ENCODE results near the gene BNIPL. TPM values are rescaled to one million over a fixed set of nuclear protein-coding genes. Genes with fewer than 3 reads are reported as not detected.

Gene BNIPL
- total RNA-seq, 2 experiments from 2014 or later: 0.90 to 1.5 TPM

DNA sequence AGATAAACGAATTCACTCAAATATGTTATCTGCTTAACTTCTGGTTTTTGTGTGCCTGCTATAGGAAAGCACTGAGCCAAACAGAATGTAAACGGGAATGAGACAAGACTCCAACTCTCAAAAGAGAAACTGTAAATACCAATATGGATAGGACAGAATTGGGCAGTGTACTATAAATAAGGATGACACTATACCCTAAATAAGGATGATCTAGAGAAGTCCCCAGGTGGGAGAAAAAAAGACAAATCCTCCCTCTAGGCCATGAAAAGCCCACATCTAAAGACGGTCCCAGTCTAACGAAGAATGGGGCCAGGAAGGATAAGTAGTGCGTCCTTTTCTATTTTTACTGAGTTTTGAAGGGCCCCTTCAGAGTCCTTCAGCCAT, 32.7 kb downstream of the BNIPL start:
- CTCF ChIA-PET: no interaction called here
- POLR2A ChIA-PET: no interaction called here

DNA sequence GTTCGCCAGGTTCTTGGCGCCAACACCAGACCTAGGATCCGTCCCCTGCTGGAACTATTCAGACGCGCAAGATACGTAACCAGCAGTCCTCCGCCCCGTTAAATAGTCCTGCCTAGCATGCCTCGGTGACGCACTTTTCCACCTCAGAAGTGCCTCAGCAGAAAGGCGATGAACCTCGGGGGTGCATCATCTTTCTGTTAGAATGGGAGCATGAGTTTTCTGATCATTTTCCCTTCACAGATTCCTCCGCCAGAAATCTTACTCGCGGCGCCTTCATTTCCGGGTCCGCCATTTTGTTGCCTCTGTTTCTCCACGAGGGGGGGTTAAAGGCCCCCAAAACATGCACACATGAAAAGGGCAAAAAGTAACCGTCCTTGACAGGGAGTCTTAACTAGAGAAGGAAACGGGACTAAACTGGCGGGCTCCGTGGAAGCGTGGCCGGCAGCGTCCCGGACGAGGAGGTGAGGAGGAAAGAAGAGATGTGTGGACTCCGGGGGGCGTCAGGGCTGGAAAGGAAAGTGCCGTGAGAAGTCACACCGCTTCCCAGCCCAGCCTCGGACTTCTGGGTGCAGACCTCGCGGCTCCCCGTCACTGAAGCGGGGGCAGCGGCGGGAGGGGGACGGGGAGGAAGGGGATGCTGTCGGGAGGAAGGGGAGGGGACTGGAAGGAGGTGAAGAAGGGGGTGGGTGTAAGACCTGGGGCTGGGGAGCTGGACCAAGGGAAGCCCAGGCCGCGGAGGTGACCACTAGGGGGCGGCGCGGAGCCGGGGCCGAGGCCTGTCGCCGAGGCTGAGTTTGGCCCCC, 34.3 kb downstream of the BNIPL start, which contains the start of gene GABPB2:
TSS of gene GABPB2 (plus strand) at position 288 of the 803 bp plus-strand sequence. CDS start 17,429 bp downstream, outside the sequence.
- CTCF ChIA-PET: interaction anchor here (0.6 to 3.4 kb wide), 11 partner anchors 9 to 211 kb away, joined by 3 to 16 read pairs (median 4); partner anchors contain the start of genes C1orf56, CDC42SE1, MLLT11 and TNFAIP8L2
- POLR2A ChIA-PET: interaction anchor here (0.6 to 2.2 kb wide), 5 partner anchors 11 to 210 kb away, joined by 3 to 27 read pairs (median 7); partner anchors contain the start of genes CDC42SE1, MLLT11, PSMD4 and TNFAIP8L2

- ChIA-PET POLR2A (no interaction called here), CTCF (interaction anchor here (0.5 to 3.4 kb wide), 8 partner anchors 12 to 203 kb away, joined by 3 to 13 read pairs (median 4); partner anchors contain the start of genes C1orf56 and TNFAIP8L2)
Measured at GRCh38 chr1:151072224-151072623, 35.8 kb downstream of the BNIPL start.

DNA sequence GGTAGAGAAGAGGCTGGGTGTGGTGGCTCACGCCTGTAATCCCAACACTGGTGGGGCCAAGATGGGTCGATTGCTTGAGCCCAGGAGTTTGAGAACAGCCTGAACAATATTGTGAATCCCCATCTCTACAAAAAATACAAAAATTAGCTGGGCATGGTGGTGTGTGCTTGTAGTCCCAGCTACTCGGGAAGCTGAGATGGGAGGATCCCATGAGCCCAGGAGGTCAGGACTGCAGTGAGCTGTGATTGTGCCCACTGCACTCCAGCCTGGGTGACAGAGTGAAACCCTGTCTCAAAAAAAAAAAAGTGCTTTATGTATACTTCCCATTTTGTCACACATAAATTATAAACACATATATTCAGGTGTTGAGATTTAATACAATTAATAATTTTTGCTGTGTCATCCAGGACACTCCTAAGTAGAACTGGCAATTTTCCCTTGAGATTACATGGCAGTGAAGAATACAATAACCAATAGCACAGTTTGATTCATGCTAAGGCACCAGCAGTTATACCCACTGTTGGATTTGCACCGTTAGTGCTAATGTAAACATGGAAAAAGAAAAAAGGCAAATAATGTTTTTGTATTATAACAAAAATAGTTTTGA, 49.7 kb downstream of the BNIPL start:
- CTCF ChIA-PET: interaction anchor here (0.6 to 1.4 kb wide), 3 partner anchors 14 to 42 kb away, joined by 3 read pairs; partner anchors contain the start of gene GABPB2
- POLR2A ChIA-PET: no interaction called here

Other genes starting within 250 kb of the BNIPL start
- gene CTSK, start 228.3 kb upstream of the BNIPL start, total RNA-seq: 1 to 10 TPM; 1.9 to 2.2 TPM
- gene ARNT, start 160.0 kb upstream of the BNIPL start, total RNA-seq: 10 to 100 TPM; 38.8 to 42.4 TPM
- not detected for gene CTXND2, start 149.4 kb upstream of the BNIPL start, total RNA-seq
- gene SETDB1, start 110.2 kb upstream of the BNIPL start, total RNA-seq: 10 to 100 TPM; 44.0 to 44.2 TPM
- 100 to 1,000 TPM; 210 to 218 TPM for gene CERS2, start 61.8 kb upstream of the BNIPL start, total RNA-seq
- under 1 TPM; 0.10 to 0.15 TPM for gene ANXA9, start 54.3 kb upstream of the BNIPL start, total RNA-seq
- gene MINDY1, start 29.7 kb upstream of the BNIPL start, total RNA-seq: 1 to 10 TPM; 4.8 to 5.7 TPM
- gene PRUNE1, start 28.1 kb upstream of the BNIPL start, total RNA-seq: 10 to 100 TPM; 14.5 to 14.9 TPM
- 1 to 10 TPM; 1.7 to 1.8 TPM for gene C1orf56, start 11.2 kb downstream of the BNIPL start, total RNA-seq
- gene CDC42SE1, start 23.0 kb downstream of the BNIPL start, total RNA-seq: 100 to 1,000 TPM; 177 to 178 TPM
- 1 to 10 TPM; 4.0 to 4.4 TPM for gene MLLT11, start 23.8 kb downstream of the BNIPL start, total RNA-seq
- gene GABPB2, start 34.2 kb downstream of the BNIPL start, total RNA-seq: 10 to 100 TPM; 15.7 to 17.4 TPM
- 1 to 10 TPM; 1.9 to 2.5 TPM for gene SEMA6C, start 110.0 kb downstream of the BNIPL start, total RNA-seq
- 10 to 100 TPM; 25.7 to 26.6 TPM for gene TNFAIP8L2, start 120.1 kb downstream of the BNIPL start, total RNA-seq
- gene LYSMD1, start 129.3 kb downstream of the BNIPL start, total RNA-seq: 1 to 10 TPM; 4.3 to 4.7 TPM
- 10 to 100 TPM; 83.4 to 87.2 TPM for gene SCNM1, start 129.6 kb downstream of the BNIPL start, total RNA-seq
- 1 to 10 TPM in 1 of 2 experiments, under 1 TPM in 1; 0.78 to 2.1 TPM for gene TMOD4, start 139.4 kb downstream of the BNIPL start, total RNA-seq
- gene VPS72, start 153.6 kb downstream of the BNIPL start, total RNA-seq: 10 to 100 TPM; 73.5 to 80.3 TPM
- 10 to 100 TPM; 74.7 to 78.6 TPM for gene PIP5K1A, start 162.0 kb downstream of the BNIPL start, total RNA-seq
- 100 to 1,000 TPM; 239 to 258 TPM for gene PSMD4, start 218.1 kb downstream of the BNIPL start, total RNA-seq
- 10 to 100 TPM; 21.6 to 22.2 TPM for gene ZNF687, start 245.7 kb downstream of the BNIPL start, total RNA-seq

Data from activated CD8-positive, alpha-beta memory T cell treated with anti-CD3 and anti-CD28 coated beads for 36 hours (primary cell).